PC-9 (cell line): Measurements from ENCODE around the gene ZNF565. TPM values are rescaled to one million over a fixed set of nuclear protein-coding genes. Genes with fewer than 3 reads are reported as not detected.

ENCODE experiments used
- BruUV-seq: library from RNA; stranded (reverse); fragments of 400-500 nt; replicated peaks from 2 replicates; lab custom pipeline; 2021; lab: Mats Ljungman, UMichigan
- CTCF ChIA-PET: fragments of 300-600 bp; sonication (Branson Sonifier 250); formaldehyde crosslinking; loops from one replicate; lab custom pipeline; 2022; ENCODE audit warnings: antibody characterized with exemption; lab: Charles Lee
- POLR2A ChIA-PET: fragments of 300-600 bp; sonication (Branson Sonifier 250); formaldehyde crosslinking; loops from one replicate; lab custom pipeline; 2022; ENCODE audit warnings: antibody characterized with exemption; ENCODE audit not compliant: unreplicated experiment; lab: Charles Lee
- DNase-seq, 2 experiments: peaks; one replicate each; pipeline versions ENCODE4 v3.0.0 to v3.0.0-alpha.2; 2015 to 2022; ENCODE audit warnings: mixed read lengths in 1 of 2
- H2AFZ ChIP-seq: fragments of 200-600 bp; sonication (generic); 2 replicates; pipeline ENCODE4 v1.8.1; 2017; ENCODE audit warnings: antibody characterized with exemption
- H3F3A ChIP-seq: fragments of 200-600 bp; sonication (generic); 2 replicates; pipeline ENCODE4 v1.8.1; 2017; ENCODE audit warnings: antibody characterized with exemption, mild to moderate bottlenecking, low read depth; ENCODE audit not compliant: insufficient read depth
- H3K27ac ChIP-seq: fragments of 200-600 bp; sonication (generic); 2 replicates; pipeline ENCODE4 v1.6.1; 2016; ENCODE audit warnings: mixed run types
- H3K27me3 ChIP-seq: fragments of 200-600 bp; sonication (generic); 2 replicates; pipeline ENCODE4 v1.6.1; 2016; ENCODE audit warnings: low read depth, mixed run types; ENCODE audit not compliant: insufficient read depth
- H3K36me3 ChIP-seq: fragments of 200-600 bp; sonication (generic); 2 replicates; pipeline ENCODE4 v1.6.1; 2016; ENCODE audit warnings: low read depth, mixed run types
- H3K4me1 ChIP-seq: fragments of 200-600 bp; sonication (generic); replicated peaks from 2 replicates; pipeline ENCODE4 v1.6.1; 2016; ENCODE audit warnings: mixed run types; ENCODE audit not compliant: insufficient read depth
- H3K4me2 ChIP-seq: fragments of 200-600 bp; sonication (generic); 2 replicates; pipeline ENCODE4 v1.6.1; 2017; ENCODE audit warnings: mixed run types
- H3K4me3 ChIP-seq: fragments of 200-600 bp; sonication (generic); 2 replicates; pipeline ENCODE4 v1.6.1; 2016; ENCODE audit warnings: mixed run types
- H3K79me2 ChIP-seq: fragments of 200-600 bp; sonication (generic); 2 replicates; pipeline ENCODE4 v1.6.1; 2017; ENCODE audit warnings: low read depth, mixed run types
- H3K9me2 ChIP-seq: fragments of 200-600 bp; sonication (generic); 2 replicates; pipeline ENCODE4 v1.8.1; 2017; ENCODE audit warnings: mild to moderate bottlenecking; ENCODE audit not compliant: insufficient read depth
- H3K9me3 ChIP-seq: fragments of 200-600 bp; sonication (generic); 2 replicates; pipeline ENCODE4 v1.8.1; 2016; ENCODE audit warnings: low read depth; ENCODE audit not compliant: insufficient read depth
- H4K20me1 ChIP-seq: fragments of 200-600 bp; sonication (generic); 2 replicates; pipeline ENCODE4 v1.8.1; 2017; ENCODE audit not compliant: insufficient read depth
- CTCF ChIP-seq: fragments of 200-600 bp; sonication (generic); conservative IDR thresholded peaks from 2 replicates; pipeline ENCODE4 v1.6.1; 2017; ENCODE audit warnings: mixed run types, antibody characterized with exemption, mild to moderate bottlenecking, moderate library complexity
- EZH2 ChIP-seq: fragments of 200-600 bp; sonication (generic); IDR thresholded peaks from 2 replicates; pipeline ENCODE4 v1.8.0; 2017; ENCODE audit warnings: antibody characterized with exemption, low read depth
- intact Hi-C: fragments of 100-400 bp; cut with micrococcal nuclease; formaldehyde crosslinking; loops from one replicate; pipeline ENCODE4 v1.10.0; 2022; ENCODE audit not compliant: unreplicated experiment
- total RNA-seq: library from RNA; stranded (reverse); gene quantifications from 2 replicates; pipeline ENCODE4 v1.2.3, GENCODE V29; 2021

The ZNF565 gene
- total RNA-seq, 1 experiment from 2014 or later, result 3.3 TPM

- intact Hi-C loops, result no loop called here
- Histone ChIP-seq H3K27ac (no peak overlapping the region), H3K36me3 (no peaks in the 10 kb centered on the region), H3K79me2 (no peaks in the 10 kb centered on the region), H3F3A (no peaks in the 10 kb centered on the region; the same call in 1 of the 2 replicates), H3K4me3 (no peak overlapping the region), H3K9me3 (no peaks in the 10 kb centered on the region), H2AFZ (no peak overlapping the region), H3K27me3 (no peaks in the 10 kb centered on the region), H3K9me2 (no peaks in the 10 kb centered on the region), H4K20me1 (no peaks in the 10 kb centered on the region; the same call in 1 of the 2 replicates), H3K4me1 (no peaks in the 10 kb centered on the region), H3K4me2 (no peak overlapping the region)
- no peak for DNase-seq
- POLR2A ChIA-PET, result no interaction called here
- CTCF ChIA-PET, result no interaction called here
- TF ChIP-seq EZH2 (no peak), CTCF (no peak)
- BruUV-seq, result no TSS peak
Measured at GRCh38 chr19:36160821-36161596, 53.5 kb downstream of the ZNF565 start.

GRCh38 chr19:36153126-36153525 is 61.3 kb downstream of the ZNF565 start:
- Histone ChIP-seq H3K27ac (no peak overlapping the region), H3K36me3 (no peaks in the 10 kb centered on the region; the same call in 1 of the 2 replicates), H3K9me2 (no peaks in the 10 kb centered on the region), H3K4me2 (no peak overlapping the region), H3K4me1 (no peaks in the 10 kb centered on the region), H3F3A (0 out of 2 replicates have a peak, but pooled peaks cover 5% of the 10 kb centered on the region), H4K20me1 (peaks cover 4% of the 10 kb centered on the region; the same call in 1 of the 2 replicates), H2AFZ (no peak overlapping the region), H3K79me2 (no peaks in the 10 kb centered on the region), H3K4me3 (no peak overlapping the region), H3K27me3 (no peaks in the 10 kb centered on the region), H3K9me3 (no peaks in the 10 kb centered on the region)
- no TSS peak for BruUV-seq
- TF ChIP-seq EZH2 (no peak), CTCF (no peak)
- CTCF ChIA-PET, result no interaction called here
- POLR2A ChIA-PET, result no interaction called here
- intact Hi-C loops, result no loop called here
- no peak for DNase-seq

- Histone ChIP-seq H3K4me3 (no peak within 1 kb of the TSS), H2AFZ (no peak within 1 kb of the TSS), H3K9me3 (no peaks in the 10 kb centered on the region), H3F3A (0 out of 2 replicates have a peak, but pooled peaks cover 5% of the 10 kb centered on the region), H3K79me2 (no peaks in the 10 kb centered on the region), H3K9me2 (no peaks in the 10 kb centered on the region), H3K27ac (no peak within 1 kb of the TSS), H3K36me3 (no peaks in the 10 kb centered on the region; the same call in 1 of the 2 replicates), H3K27me3 (no peaks in the 10 kb centered on the region), H4K20me1 (peaks cover 4% of the 10 kb centered on the region), H3K4me1 (no peaks in the 10 kb centered on the region), H3K4me2 (no peak within 1 kb of the TSS)
- CTCF ChIA-PET, result no interaction called here
- POLR2A ChIA-PET, result no interaction called here
- intact Hi-C loops, result no loop called here
- TF ChIP-seq CTCF (no peak), EZH2 (no peak)
- DNase-seq, result no peak
- no TSS peak for BruUV-seq
Measured at GRCh38 chr19:36152352-36153091, 61.9 kb downstream of the ZNF565 start, which contains the start of gene COX7A1. COX7A1 (minus strand) TSS chr19:36152447; CDS start chr19:36152407, 40 bp downstream.
